DMS153 treated with DMSO at 0.1 percent for 48 hours (cell line): Measurements from ENCODE around the gene CEACAM19.
"Not testable (repeated sequence)": the region's sequence is repeated elsewhere in the genome, so short reads cannot be mapped to it uniquely, and the experiment has no call there.

Source experiments
- DNase-seq: peaks from one replicate; lab custom pipeline; 2025; ENCODE audit not compliant: unreplicated experiment; lab: John Stamatoyannopoulos, UW

Gene CEACAM19

GRCh38 chr19:44671400-44671799 is at the start of gene CEACAM19:
Gene CEACAM19, plus strand, starts transcription at chr19:44671482. Its CDS starts 450 bp downstream, at chr19:44671932.
- no peak for DNase-seq

- DNase-seq = no peak
These were observed 48.2 kb upstream of the CEACAM19 start for GRCh38 chr19:44623080-44623479.

GRCh38 chr19:44623626-44624025 is 47.7 kb upstream of the CEACAM19 start:
- DNase-seq = no peak

- DNase-seq = no peak
These were observed 46.4 kb upstream of the CEACAM19 start for GRCh38 chr19:44624840-44625354.

GRCh38 chr19:44625637-44626036 is 45.6 kb upstream of the CEACAM19 start:
- not testable (repeated sequence) for DNase-seq

- DNase-seq = no peak
These were observed 45.1 kb upstream of the CEACAM19 start for GRCh38 chr19:44626048-44626624.

GRCh38 chr19:44627631-44628030 is 43.7 kb upstream of the CEACAM19 start:
- DNase-seq = no peak

GRCh38 chr19:44628793-44629192 is 42.5 kb upstream of the CEACAM19 start:
- no peak for DNase-seq

GRCh38 chr19:44631611-44632010 is 39.7 kb upstream of the CEACAM19 start:
- not testable (repeated sequence) for DNase-seq

- DNase-seq = not testable (repeated sequence)
These were observed 37.2 kb upstream of the CEACAM19 start for GRCh38 chr19:44634058-44634457.

- no peak for DNase-seq
These were observed 36.5 kb upstream of the CEACAM19 start for GRCh38 chr19:44634785-44635184.

- DNase-seq = no peak
These were observed 35.5 kb upstream of the CEACAM19 start for GRCh38 chr19:44635581-44636438.

- DNase-seq = no peak
These were observed 34.6 kb upstream of the CEACAM19 start for GRCh38 chr19:44636439-44637389.

- DNase-seq = no peak
These were observed 33.9 kb upstream of the CEACAM19 start for GRCh38 chr19:44637390-44637764.

- no peak for DNase-seq
These were observed 30.8 kb upstream of the CEACAM19 start for GRCh38 chr19:44640518-44640917.

GRCh38 chr19:44641501-44642265 is 29.6 kb upstream of the CEACAM19 start:
- no peak for DNase-seq

GRCh38 chr19:44642377-44642776 is 28.9 kb upstream of the CEACAM19 start:
- DNase-seq = no peak

- DNase-seq = peak; percentile 58
These were observed 27.5 kb upstream of the CEACAM19 start, which contains the start of gene PVR for GRCh38 chr19:44643605-44644401. Gene PVR, plus strand, starts transcription at chr19:44643910. Its CDS starts 187 bp downstream, at chr19:44644097.

GRCh38 chr19:44644402-44645016 is 26.8 kb upstream of the CEACAM19 start:
- DNase-seq = peak; percentile 15
